Right ventricle myocardium inferior (tissue), 1 donor: ENCODE data around the gene RNF138. TPM values are rescaled to one million over a fixed set of nuclear protein-coding genes. Genes with fewer than 3 reads are reported as not detected.
"Not testable (repeated sequence)": the region's sequence is repeated elsewhere in the genome, so short reads cannot be mapped to it uniquely, and the experiment has no call there.

Experiments
- ATAC-seq: fragments of 200-7000 bp; cut with Tn5 transposase; one replicate; pipeline ENCODE4 v1.9.1; 2020; ENCODE audit warnings: mild to moderate bottlenecking, moderate library complexity
- DNase-seq: peaks from one replicate; pipeline ENCODE4 v3.0.0; 2021; ENCODE audit errors: missing footprints
- intact Hi-C: fragments of 100-400 bp; cut with DNase I; formaldehyde crosslinking; loops from one replicate; pipeline ENCODE4 v1.11.0; 2022
- long read RNA-seq: library from polyadenylated mRNA; unstranded; transcript quantifications from one replicate; pipeline ENCODE4 v2.0.0, GENCODE V29; 2021
- total RNA-seq: library from RNA; stranded (reverse); fragmentation: NEBNext Ultra II Directional; extraction: Animal tissue kit (Norgen Biotek cat#: 25700); gene quantifications from one replicate; pipeline ENCODE4 v1.2.1, GENCODE V29; 2021
- donor health status: DM: no; HTN: yes; CAD: no; lungs with severe emphysema.

RNF138 gene, protein sequence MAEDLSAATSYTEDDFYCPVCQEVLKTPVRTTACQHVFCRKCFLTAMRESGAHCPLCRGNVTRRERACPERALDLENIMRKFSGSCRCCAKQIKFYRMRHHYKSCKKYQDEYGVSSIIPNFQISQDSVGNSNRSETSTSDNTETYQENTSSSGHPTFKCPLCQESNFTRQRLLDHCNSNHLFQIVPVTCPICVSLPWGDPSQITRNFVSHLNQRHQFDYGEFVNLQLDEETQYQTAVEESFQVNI
- 8.0 TPM for total RNA-seq
- long read RNA-seq, partial matches to known transcripts = 2 of 5 reads
- long read RNA-seq, other reads (novel, unspliced or antisense) = 1 of 5 reads

DNA sequence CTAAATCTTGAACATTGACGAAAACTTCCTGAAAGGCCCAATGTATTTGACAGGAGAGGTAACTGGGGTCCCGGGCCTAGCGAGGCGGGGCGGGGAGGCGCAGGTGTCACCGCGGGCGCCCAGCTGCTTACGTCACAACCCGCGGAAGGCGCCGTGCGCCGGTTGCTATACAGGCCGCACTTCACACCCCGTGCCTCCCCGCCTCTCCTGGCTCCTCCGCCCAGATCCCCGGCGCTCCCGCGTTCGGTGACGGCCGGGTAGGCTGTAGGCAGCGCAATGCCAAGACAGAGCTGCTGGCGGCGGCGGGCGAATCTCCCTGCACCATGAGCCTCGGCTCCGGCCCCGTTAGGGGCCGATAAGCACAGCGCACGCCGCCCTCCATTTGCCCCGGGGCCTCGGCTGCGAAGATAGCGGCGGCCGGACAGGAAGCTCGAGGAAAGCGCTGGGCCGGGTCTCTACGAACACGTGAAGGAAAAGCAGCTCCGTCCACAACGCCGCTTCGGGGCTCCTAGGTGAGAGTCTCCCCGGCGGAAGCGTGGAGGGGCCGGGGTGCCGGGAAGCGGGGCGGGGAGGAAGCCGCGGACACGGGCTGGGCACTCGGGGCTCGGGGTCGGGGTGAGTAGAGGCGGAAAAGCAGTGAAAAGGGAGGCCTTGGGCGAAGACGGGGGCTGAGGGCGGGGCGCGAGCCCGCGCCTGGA lies at the start of gene RNF138:
Gene RNF138, plus strand, starts transcription at position 151 of the 698 bp plus-strand sequence. CDS start 903 bp downstream, outside the sequence.
- ATAC-seq = peak; percentile 75
- peak; percentile 96 for DNase-seq
- intact Hi-C loops = loop anchor here (2.0 to 10.0 kb wide), 3 partner anchors 73 to 373 kb away; partner anchors contain the start of genes RNF125 and TRAPPC8

DNA sequence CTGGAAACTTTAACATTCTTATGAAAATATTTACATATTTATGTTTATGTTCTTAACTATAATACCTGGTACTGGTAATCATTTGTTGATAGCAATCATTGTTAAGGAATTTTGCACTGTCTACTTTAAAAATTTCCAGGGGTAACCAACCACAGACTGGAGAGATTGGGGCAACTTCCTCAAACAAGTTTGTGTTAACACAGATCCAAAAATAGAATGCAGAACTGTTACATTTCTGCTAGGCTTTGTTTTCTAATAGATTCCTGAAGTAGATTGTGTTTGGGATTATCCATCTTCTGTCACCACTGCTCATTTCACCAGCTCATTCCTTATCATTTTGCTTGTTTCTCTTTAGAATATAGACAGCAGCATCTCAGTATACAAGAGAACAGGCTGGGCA lies 49.3 kb upstream of the RNF138 start:
- intact Hi-C loops = no loop called here
- no peak for ATAC-seq
- DNase-seq = no peak

DNA sequence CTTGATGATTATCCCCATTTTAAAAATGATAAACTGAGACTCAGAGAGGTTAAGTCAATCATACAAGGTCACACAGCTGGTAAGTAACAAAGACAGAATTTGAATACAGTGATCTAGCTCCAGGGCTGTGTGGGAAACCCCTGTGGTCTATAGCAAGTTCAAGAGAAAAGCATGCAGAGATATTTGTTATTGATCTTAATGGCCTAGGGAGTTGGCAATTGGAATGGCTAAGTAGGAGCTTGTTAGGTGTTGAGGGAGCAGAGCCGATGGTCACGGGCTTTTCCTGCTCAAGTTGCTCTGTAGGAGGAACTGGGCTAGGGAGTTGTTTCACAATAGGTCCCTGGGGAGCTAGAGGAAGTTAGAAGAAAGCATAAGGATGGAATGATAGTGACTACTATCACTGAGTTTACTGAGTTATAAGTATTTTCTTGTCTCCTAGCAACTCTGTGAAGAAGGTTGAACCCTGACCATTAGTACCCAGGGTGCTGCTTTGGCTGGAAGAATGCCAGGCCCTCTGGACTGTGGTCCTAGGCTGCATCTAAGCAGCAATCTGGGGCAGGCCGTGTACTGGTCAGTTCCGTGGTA lies 43.1 kb upstream of the RNF138 start:
- intact Hi-C loops = no loop called here
- no peak for DNase-seq
- peak; percentile 88 for ATAC-seq

DNA sequence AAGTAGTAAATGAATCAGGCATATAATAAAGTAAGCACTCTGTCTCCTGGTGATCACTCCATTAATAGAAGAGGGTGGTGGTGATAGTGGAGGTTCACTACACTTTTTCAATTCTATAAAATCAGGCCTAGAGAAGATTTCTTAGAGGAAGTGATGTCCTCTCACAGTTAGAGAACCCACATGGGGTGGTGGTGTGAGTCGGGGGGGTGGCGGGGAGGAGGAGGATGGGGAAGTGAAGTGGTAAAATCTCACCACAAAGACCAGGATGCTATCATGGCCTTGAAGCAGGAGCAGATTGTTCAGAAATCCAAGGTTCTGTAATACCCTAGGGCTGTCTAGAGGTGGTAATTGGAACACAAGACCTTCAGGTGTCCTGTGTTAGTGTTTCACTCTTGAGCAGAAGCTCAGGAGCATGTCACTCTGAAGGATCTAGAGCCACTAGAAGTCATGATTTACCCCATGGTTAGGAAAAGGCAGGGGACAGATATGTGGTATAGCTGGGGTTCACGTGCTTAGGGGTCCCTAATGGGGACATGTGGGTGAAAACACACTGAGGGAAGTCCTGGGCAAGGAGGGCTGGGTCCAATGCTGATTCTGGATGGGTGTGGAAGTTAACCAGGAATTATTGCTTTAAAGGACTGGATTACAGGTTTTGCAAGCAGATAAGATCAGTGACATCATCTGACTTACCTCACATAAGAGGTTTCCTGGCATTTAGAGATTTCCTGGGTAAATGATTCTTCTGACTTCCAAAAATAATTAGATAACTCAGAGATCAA lies 42.1 kb upstream of the RNF138 start:
- DNase-seq (peak; percentile 79), ATAC-seq (peak; percentile 61)
- intact Hi-C loops = no loop called here

DNA sequence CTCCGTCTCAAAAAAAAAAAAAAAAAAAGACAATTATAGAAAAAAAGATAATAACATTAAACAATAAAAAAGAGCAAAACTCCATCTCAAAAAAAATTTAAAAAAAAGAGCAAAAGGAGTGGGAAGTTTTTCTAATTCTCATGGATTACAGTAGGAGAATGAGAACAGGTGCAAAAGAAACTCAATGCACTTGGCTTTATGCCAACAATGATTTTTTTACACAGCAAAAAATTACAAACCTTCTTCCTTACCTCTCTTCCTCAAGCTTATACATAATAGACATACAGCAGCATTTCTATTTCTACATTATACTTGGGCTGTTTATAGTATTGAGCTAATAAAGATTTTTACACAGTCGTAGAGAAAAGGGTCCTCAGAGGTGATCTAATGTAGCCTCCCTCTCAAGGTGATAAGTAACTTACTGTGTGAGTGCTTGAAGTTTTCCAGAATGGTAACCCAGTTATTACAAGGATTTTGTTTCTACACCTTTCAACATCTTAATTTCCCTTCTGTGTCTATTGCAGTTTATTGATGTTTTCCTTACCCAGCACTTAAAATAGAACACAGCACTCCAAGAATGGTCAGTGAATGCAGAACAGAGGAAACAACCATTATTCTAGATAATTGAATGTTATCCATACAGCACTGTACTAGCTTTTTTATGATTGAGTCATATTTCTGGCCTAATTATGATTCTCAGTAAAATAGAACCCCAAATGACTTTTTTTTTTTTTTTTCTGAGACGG lies 34.9 kb upstream of the RNF138 start:
- intact Hi-C loops = no loop called here
- no peak for ATAC-seq
- DNase-seq = no peak

DNA sequence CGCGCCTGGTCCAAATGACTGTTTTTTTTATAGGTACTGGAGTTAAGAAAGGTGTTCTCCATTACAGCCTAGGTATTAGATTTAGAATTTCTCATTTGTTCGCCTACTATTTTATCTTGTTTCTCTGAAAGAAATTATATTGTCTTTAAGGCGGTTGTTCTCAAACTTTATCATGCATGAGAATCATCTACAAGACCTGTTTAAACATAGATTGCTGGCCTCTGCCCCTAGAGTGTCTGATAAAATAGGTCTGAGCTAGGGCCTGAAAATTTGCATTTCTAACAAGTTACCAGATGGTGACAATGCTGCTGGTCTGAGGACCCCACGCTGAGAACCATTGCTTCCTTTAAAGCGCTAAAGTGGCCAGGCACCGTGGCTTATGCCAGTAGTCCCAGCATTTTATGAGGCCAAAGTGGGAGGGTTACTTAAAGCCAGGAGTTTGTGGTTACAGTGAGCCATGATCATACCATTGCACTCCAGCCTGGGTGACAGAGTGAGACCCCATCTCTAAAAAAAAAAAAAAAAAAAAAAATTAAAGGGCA lies 34.0 kb upstream of the RNF138 start:
- intact Hi-C loops = no loop called here
- no peak for ATAC-seq

DNA sequence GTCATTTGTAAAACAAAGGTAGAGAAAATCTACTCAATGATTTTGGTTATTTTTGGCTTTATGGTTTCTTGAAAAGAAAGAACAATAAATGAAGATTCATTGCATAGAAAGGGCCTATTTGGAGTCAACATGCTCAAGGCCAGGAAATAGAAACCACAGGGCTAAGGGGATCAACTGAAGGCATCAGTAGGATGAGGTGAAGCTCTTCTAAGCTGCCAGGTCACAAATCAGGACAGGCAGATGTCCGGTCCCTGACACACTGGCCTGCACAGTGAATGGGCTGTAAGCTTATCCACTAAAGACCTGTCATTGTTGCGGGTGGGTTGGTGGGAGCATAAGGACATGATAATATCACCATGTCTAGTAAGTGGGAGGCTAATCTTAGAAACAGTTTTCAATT lies 31.6 kb upstream of the RNF138 start:
- ATAC-seq (no peak), DNase-seq (no peak)
- intact Hi-C loops = no loop called here

More for the DNA sequence above, 34.0 kb upstream of the RNF138 start:
- DNase-seq = no peak

DNA sequence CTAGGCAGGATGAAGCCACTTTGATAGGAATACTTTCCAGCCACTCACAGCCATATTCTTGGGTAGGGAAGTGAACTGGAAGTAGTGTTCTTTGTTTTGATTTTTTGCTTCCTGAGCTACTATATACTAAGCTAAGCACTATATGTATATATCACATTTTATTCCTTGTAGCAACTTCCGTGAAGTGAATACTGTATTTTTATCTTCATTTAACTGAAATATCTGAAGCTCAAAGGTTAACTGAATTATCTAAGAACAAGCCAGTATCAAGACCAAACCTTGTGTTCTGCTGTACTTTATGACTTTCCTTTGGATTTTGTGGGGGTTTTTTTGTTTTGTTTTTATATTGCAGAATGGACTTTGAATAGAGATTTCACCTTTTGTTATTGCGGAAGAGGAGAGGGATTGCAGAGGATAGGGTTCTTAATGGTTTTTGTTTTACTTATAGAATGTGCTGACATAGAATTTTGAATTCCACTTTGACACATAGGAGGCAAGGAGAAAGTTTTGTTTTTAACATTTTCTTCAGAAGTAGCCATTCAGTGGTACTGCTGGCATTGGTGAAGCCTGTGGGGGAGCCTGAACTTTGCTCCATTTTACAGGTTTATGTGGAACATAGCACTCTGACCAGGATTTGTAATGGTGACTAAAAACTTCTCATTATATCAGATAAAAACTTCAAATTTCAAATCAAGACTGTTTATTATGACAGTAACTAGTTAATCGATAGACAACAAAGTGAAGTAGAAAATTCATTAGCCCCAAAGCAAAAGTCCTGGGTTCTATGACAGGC lies 24.1 kb upstream of the RNF138 start:
- no peak for ATAC-seq
- intact Hi-C loops = no loop called here
- no peak for DNase-seq

DNA sequence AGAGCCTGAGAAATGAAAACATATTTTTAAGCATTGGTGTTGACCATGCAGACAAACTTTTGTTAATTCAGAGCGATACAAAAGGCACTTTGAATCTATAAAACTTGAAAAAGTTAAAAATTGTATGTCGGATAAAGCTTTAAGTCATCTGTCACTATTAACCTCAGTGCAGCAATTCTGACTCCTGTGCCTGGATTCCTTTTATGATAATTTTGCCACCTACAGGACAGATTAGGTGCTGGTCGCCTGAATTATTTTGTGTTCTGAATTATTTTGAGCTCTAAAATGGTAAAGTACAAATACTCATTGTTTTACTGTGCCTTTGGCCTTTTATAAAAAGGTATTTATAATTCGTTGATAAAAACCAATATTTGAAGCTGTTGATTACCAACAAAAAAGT lies 19.4 kb upstream of the RNF138 start:
- intact Hi-C loops = no loop called here
- DNase-seq (no peak), ATAC-seq (no peak)

DNA sequence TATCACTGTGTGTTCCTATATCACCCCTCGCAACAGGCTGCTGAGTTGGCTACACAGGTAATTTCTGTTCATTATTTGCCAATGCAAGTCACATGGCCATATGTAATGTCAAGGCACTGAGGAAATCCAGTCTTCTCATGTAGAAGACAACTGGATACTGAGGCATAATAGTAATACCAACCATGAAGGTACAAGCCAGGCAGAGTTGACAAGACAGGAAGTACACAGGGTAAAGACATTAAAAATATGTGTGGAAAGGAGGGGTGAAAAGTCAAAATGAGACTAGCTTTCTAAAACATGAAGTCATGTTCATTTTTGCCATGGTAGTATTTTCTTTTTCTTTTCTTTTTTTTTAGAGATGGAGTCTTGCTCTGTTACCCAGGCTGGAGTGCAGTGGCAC lies 17.5 kb upstream of the RNF138 start:
- intact Hi-C loops = no loop called here
- ATAC-seq = no peak

DNA sequence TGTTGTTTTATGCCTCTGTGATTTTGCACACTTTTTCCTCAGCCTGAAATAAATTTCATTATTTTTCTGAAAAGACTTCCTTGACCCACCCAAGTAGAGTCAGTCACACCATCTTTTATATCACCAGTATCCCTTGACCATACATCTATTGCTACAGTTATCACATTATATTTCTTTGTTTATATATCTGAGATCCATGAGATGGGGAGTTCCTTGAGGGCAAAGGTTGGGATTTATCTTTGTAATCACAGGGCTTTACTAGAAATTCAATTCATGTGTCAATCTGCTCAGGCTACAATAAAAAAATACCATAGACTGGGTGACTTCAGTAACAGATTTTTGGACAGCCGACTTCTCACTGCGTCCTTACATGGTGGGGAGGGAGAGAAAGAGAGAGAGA lies 12.8 kb upstream of the RNF138 start:
- DNase-seq (no peak), ATAC-seq (no peak)
- intact Hi-C loops = no loop called here

More for the DNA sequence above, 17.5 kb upstream of the RNF138 start:
- no peak for DNase-seq

DNA sequence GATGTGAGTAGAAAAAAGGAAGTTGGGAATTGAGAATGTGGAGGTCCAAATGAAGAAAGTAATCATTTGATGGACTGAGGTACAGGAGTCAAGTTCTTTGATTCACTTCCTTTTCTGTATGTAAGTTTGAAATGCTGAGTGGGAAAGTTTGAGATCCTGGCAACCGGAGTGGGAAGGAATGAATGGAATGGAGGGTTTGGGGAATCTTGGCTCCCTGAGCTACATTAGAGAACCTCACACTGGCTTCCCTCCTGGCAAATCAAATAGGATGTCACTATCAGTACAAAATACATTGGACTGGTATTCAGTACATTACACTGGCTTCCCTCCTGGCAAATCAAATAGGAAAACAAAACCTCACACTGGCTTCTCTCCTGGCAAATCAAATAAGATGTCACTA lies 9.8 kb upstream of the RNF138 start:
- ATAC-seq (no peak), DNase-seq (no peak)
- intact Hi-C loops = no loop called here

DNA sequence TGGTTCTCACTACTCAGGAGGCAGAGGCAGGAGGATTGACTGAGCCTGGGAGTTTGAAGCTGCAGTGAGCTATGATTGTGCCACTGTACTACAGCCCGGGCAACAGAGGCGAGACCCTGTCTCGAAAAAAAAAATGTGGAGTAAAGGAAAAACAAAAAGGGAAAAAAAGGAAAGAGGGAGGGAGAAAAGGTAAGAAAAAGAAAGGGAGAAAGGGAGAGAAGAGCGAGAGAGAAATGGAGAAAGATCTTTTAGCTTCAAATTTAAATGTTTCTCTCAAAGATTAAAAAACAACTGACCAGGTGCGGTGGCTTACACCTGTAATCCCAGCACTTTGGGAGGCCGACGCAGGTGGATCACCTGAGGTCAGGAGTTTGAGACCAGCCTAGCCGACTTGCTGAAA lies 7.9 kb upstream of the RNF138 start:
- DNase-seq (no peak), ATAC-seq (no peak)
- intact Hi-C loops = no loop called here

DNA sequence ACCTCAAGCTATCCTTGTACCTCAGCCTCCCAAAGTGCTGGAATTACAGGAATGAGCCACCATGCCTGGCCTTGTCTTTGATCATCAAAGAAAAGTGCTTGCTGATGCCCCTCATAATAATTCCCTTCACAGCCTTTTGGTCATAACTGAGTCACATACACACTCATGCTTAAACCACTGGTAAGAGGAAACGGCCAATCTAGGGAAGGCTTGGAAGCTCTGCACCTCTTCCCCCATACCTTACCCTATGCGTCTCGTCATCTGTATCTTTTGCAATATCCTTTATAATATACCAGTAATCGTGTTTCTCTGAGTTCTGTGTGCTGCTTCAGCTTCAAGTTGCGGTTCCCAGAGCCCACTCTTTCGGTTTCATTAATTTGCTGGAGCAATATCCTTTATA lies 4.8 kb upstream of the RNF138 start:
- intact Hi-C loops = no loop called here
- ATAC-seq (no peak), DNase-seq (no peak)

DNA sequence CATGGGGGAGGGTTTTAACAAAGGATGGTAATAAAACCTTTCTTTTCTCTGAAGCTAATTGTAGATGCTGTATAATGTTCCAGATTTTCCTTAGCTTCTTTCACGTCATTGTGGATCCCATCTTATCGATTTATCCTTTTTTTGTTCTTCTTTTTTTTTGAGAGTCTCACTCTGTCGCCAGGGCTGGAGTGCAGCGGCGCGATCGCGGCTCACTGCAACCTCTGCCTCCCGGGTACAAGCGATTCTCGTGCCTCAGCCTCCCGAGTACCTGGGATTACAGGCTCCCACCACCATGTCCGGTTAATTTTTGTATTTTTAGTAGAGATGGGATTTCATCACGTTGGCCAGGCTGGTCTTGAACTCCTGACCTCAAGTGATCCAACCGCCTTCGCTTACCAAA lies 843 bp upstream of the RNF138 start:
- intact Hi-C loops = loop anchor here (10.0 kb wide), 1 partner anchor 374 kb away; no protein-coding TSS in a partner anchor
- DNase-seq = peak; percentile 47
- not testable (repeated sequence) for ATAC-seq

DNA sequence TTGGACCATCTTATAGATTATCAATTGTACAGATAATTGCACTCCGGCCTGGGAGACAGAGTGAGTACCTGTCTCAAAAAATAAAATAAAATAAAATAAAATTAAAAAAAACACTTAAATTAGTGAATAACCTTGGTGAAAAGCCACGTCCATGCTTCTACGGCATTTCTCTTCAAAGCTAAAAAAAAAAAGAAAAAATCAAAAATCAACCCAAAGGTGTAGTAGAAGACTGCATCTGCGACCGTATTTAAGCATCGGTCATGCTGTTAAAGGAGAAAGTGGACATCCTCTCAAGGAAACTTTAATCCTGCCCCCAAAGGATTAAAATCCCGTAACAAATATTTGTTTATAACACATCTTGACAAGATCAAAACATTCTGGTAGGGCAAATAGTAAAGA lies 350 bp upstream of the RNF138 start:
- DNase-seq = no peak
- intact Hi-C loops = loop anchor here (10.0 kb wide), 1 partner anchor 373 kb away; no protein-coding TSS in a partner anchor
- no peak for ATAC-seq

DNA sequence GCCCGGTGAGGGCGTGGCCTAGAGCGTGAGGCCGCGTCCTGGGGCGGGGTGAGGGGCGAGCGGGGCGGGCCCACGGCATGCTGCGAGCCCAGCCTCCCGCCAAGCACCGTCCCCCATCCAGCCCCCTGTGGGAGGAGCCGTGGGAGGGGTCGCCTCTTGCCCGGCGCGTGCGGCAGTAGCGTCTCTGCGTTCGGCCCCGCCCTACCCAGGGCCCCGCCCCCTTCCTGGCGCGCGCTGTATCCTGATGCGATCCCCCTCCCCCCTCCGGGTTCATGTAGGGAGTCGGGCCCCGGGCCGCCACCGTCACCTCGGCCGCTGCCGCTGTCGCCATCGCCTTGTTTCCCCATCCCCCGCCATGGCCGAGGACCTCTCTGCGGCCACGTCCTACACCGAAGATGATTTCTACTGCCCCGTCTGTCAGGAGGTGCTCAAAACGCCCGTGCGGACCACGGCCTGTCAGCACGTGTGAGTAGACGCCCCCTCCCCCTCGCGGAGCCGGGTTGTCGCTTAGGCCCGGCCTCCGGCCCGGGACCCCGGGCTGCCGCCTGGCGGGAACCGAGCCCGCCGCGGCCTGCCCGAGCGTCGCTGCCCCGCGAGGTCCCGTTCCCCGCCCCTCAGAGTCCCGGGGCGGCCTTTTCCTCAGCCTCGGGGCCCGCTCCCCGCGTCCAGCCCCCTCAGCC lies 888 bp downstream of the RNF138 start:
- DNase-seq = peak; percentile 99
- peak; percentile 99 for ATAC-seq
- intact Hi-C loops = loop anchor here (2.0 to 10.0 kb wide), 3 partner anchors 74 to 372 kb away; partner anchors contain the start of genes RNF125 and TRAPPC8
